Lung (tissue), 12 donors: Measurements from ENCODE around the gene RPRD2. TPM values are rescaled to one million over a fixed set of nuclear protein-coding genes. Genes with fewer than 3 reads are reported as not detected.

ENCODE experiments used
- ATAC-seq: fragments of 200-7000 bp; cut with Tn5 transposase; one replicate; pipeline ENCODE4 v1.9.1; 2020; ENCODE audit warnings: moderate number of reproducible peaks; ENCODE audit not compliant: insufficient read depth, low FRiP score
- DNase-seq, 3 donors: peaks; one replicate each; pipeline ENCODE4 v3.0.0-alpha.2; 2013 to 2017
- H3K27ac ChIP-seq, 2 donors: one replicate each; pipeline ENCODE4 v1.5.1; 2013; ENCODE audit warnings: mild to moderate bottlenecking in 2 of 2, moderate library complexity in 2 of 2, control low read depth in 1 of 2, inconsistent platforms in 1 of 2, low read depth in 1 of 2, low read length in 1 of 2
- H3K27me3 ChIP-seq, 3 donors: one replicate each; pipeline ENCODE4 v1.5.1; 2013; ENCODE audit warnings: low read length in 2 of 3; ENCODE audit not compliant: control insufficient read depth in 3 of 3, insufficient read depth in 3 of 3
- H3K36me3 ChIP-seq, 4 donors: one replicate each; pipeline ENCODE4 v1.5.1; 2013; ENCODE audit warnings: low read length in 4 of 4, mild to moderate bottlenecking in 1 of 4, moderate library complexity in 1 of 4; ENCODE audit not compliant: control insufficient read depth in 4 of 4, insufficient read depth in 4 of 4
- H3K4me1 ChIP-seq, 5 donors: one replicate each; pipeline ENCODE4 v1.5.1; 2013; ENCODE audit warnings: low read length in 5 of 5, mild to moderate bottlenecking in 2 of 5, moderate library complexity in 1 of 5; ENCODE audit not compliant: control insufficient read depth in 5 of 5, insufficient read depth in 5 of 5
- H3K4me3 ChIP-seq: one replicate; pipeline ENCODE4 v1.5.1; 2013; ENCODE audit warnings: mild to moderate bottlenecking, control low read depth, moderate library complexity
- H3K9ac ChIP-seq, 2 donors: one replicate each; pipeline ENCODE4 v1.5.1; 2013; ENCODE audit warnings: low read length in 2 of 2, control low read depth in 1 of 2; ENCODE audit not compliant: insufficient read depth in 1 of 2
- H3K9me3 ChIP-seq, 4 donors: one replicate each; pipeline ENCODE4 v1.5.1; 2013; ENCODE audit warnings: low read length in 3 of 4, mild to moderate bottlenecking in 1 of 4, moderate library complexity in 1 of 4; ENCODE audit not compliant: control insufficient read depth in 4 of 4, insufficient read depth in 3 of 4
- CTCF ChIP-seq: IDR thresholded peaks from 2 replicates; pipeline ENCODE4 v1.5.1; 2012; ENCODE audit warnings: mild to moderate bottlenecking; ENCODE audit errors: control extremely low read depth, extremely low read depth
- WGBS, 2 donors: extraction: QIAGEN DNeasy Blood & Tissue Kit; methylation state at CpG; one replicate each; pipeline ENCODE4 v1.1.7; 2013; 5-methylcytosine and 5-hydroxymethylcytosine counted together
- polyA plus RNA-seq, 2 donors: library from polyadenylated mRNA; stranded (reverse); fragments of 200-250 nt; gene quantifications; one replicate each; pipeline ENCODE4 v1.2.1, GENCODE V29; 2013
- total RNA-seq, 2 donors: library from RNA; depleted of rRNA in 1 of 2; stranded (reverse); fragments of >200 nt in 1 of 2; gene quantifications; one replicate each; pipeline ENCODE4 v1.2.1, GENCODE V29; 2014 to 2021
- donor health status: control.
- donor health status: control.
- donor health status: Bipolar disorder and iron deficiency.
- donor health status: healthy.
- donor health status: DM: yes; HTN: yes; CAD: no.

The RPRD2 gene
- total and polyA plus RNA-seq, 4 donors = 7.1 to 27.8 (median 14.7) TPM

- Histone ChIP-seq H3K36me3 (peaks cover 0 to 1% (median 0%) of the 10 kb centered on the region in 4 donors), H3K27ac (no peak overlapping the region), H3K9ac (no peak overlapping the region), H3K9me3 (no peaks in the 10 kb centered on the region), H3K4me3 (no peak overlapping the region), H3K4me1 (peaks cover 0 to 17% (median 11%) of the 10 kb centered on the region in 5 donors), H3K27me3 (no peaks in the 10 kb centered on the region)
- 93 to 100% methylated on average over 1 of the region's 1 CpG for WGBS, 2 donors
- TF ChIP-seq CTCF = no peak
- ATAC-seq = no peak
- no peak for DNase-seq
Measured at GRCh38 chr1:150372580-150372979, 8.6 kb downstream of the RPRD2 start.

GRCh38 chr1:150376110-150376509 is 12.2 kb downstream of the RPRD2 start:
- TF ChIP-seq CTCF = no peak
- H3K4me1 ChIP-seq = peaks cover 2 to 19% (median 11%) of the 10 kb centered on the region in 5 donors
- H3K27ac ChIP-seq = no peak overlapping the region
- ATAC-seq = no peak
- no peak overlapping the region for H3K4me3 ChIP-seq
- no peaks in the 10 kb centered on the region for H3K9me3 ChIP-seq
- H3K9ac ChIP-seq = no peak overlapping the region
- H3K27me3 ChIP-seq = no peaks in the 10 kb centered on the region
- DNase-seq = no peak
- peaks cover 0 to 3% (median 0%) of the 10 kb centered on the region in 4 donors for H3K36me3 ChIP-seq

- DNase-seq = no peak
- Histone ChIP-seq H3K9ac (no peak overlapping the region), H3K36me3 (peaks cover 0 to 4% (median 0%) of the 10 kb centered on the region in 4 donors), H3K4me3 (no peak overlapping the region), H3K27me3 (no peaks in the 10 kb centered on the region), H3K27ac (no peak overlapping the region), H3K9me3 (peaks cover 0 to 2% (median 0%) of the 10 kb centered on the region in 4 donors), H3K4me1 (peaks cover 0 to 16% (median 0%) of the 10 kb centered on the region in 5 donors)
- ATAC-seq = no peak
- 66 to 78% methylated on average over 3 of the region's 3 CpGs for WGBS, 2 donors
- TF ChIP-seq CTCF = no peak
Measured at GRCh38 chr1:150383631-150384324, 19.8 kb downstream of the RPRD2 start.
